ENCODE measurements around the gene OR51E2.
A peak's percentile ranks its signal among the peaks of the same experiment; 100 is the strongest.

Gene OR51E2

DNA sequence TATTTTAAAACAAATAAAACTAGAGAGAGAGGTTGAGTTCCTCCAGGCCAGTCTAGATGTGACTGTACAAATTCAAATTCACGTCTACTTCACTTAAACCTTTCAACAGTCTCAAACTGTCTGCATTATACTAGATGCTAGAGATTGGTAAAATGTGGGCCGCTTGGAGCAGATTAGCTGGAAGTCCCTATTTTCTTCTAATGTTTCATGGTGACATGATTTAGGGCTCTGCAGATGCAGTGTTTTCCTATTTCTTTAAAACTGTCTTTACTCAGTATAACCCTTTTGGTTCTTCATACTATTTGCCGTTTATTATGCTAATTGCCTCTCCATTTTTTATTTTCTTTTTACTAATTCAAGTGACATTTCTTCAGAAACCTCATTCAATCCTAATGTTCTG, 33.5 kb downstream of the OR51E2 start:
- no peak for DNase-seq (ENCODE audit: low spot score)

DNA sequence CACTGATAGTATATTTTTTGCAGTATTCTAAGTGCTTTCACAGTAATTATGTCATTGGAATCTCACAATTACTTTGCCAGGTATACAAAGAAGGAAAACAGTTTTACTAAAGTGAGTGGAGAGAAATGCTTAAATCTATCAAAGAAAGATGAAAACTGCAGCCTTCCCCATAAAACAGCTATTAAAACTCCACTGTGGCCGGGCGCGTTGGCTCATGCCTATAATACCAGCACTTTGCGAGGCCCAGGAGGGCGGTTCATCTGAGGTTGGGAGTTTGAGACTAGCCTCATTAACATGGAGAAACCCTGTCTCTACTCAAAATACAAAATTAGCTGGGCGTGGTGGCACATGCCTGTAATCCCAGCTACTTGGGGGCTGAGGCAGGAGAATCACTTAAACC, 34.8 kb downstream of the OR51E2 start:
- DNase-seq (ENCODE audit: low spot score) = no peak

DNA sequence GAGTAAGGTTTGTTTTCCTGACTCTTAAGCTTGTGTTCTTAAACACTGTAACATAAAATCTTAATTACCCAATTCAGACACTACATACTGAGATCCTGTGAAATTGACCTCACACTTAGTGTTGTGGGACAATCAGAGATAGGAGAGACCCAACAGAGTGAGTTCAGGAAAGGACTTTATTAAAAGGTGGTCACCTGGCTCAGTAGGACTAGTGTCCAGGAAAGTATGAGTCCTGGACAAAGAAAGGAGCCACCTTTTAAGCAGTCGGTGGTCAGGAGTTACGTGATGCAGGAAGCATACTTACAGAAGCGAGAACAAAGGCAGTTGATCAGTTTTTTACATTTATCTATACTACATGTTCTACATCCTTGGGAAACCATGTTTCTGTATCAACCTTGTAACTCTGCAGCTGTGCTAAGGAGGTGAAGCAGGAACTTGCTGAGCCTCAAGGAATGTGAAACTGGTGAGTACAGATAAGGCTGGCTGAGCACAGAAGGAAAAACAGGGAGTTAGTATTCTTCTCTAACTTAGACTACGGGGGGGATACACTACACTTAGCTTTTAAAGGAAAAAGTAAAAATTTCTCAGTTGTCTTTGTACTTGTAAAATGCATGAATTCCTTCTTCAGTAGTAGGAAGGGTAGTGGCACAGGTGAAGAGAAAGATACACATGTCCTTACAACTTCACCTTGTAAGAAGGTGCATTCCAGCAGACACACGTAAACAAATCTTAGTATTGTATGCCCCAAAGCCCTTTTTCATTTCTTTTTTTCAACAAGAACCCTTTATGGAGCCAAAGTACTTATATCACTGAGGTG, 38.8 kb downstream of the OR51E2 start:
- no peak for DNase-seq (ENCODE audit: low spot score)

DNA sequence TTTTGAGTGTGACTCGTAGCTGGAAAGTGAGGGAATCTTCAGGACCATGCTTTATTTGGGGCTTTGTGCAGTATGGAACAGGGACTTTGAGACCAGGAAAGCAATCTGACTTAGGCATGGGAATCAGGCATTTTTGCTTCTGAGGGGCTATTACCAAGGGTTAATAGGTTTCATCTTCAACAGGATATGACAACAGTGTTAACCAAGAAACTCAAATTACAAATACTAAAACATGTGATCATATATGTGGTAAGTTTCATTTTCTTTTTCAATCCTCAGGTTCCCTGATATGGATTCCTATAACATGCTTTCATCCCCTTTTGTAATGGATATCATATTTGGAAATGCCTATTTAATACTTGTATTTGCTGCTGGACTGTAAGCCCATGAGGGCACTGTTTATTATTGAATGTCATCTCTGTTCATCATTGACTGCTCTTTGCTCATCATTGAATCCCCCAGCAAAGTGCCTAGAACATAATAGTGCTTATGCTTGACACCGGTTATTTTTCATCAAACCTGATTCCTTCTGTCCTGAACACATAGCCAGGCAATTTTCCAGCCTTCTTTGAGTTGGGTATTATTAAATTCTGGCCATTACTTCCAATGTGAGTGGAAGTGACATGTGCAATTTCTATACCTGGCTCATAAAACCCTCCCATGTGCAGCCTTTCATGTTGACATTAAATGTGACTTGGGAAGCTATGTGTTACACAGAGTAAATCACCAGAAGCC, 42.9 kb downstream of the OR51E2 start:
- no peak for DNase-seq (ENCODE audit: low spot score)

DNA sequence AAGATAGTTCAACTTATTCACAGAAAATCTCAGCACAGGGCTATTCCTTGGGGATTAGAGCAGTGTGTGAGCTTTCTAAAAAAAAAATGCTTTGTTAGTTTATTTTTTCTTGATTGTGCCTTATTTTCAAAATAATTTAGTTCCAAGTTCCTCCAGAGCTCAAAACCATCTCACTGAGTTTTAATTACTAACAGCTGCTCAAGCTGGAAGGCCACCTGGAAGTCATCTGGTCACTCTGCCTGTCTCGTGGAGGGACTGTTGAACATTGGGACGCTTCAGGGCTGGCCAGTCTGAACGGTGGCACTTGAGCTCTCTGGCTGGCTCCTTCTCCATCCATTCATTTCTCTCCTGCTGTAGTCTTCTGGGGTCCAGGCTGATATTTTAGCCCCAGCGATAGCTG, 49.9 kb downstream of the OR51E2 start:
- no peak for DNase-seq (ENCODE audit: low spot score)

DNA sequence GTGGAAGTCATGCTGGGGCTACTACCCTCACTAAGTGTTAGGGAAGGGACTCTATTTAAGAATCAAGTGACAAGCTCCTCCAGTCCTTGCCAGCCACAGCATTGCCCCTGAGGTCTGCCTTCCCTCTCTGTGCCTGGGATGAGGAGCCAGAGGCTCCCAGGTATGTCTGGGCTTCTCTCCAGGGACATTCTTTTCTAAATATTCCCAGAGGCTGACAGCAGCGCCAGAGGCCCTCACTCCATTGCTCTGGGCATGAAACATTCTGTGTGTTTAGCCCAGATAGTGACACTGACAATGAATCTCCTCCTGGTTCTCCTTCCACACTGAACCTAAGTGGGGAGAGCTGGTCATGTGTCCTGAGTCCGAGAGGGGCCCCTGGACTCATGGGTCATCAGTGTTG, 51.7 kb downstream of the OR51E2 start:
- no peak for DNase-seq (ENCODE audit: low spot score)

DNA sequence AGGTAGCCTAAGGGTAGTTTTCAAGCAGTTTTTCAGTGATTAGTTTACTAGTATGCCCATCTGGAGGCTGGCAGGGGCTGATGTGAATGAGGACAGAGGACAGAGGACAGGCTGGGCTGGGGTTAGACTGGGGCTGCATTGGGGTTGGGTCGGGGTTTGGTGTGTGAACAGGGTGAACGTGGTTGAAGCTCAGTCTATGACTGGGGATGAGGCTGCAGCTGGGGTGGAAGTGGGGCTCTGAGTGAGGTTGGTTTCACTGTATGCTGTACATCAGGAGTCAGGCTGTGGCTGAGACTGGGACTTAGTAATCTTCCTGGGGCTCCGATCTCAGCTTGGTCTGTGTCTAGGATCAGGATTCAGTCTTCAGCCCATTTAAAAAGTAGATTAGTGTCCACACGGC, 53.4 kb downstream of the OR51E2 start:
- DNase-seq (ENCODE audit: low spot score) = no peak

DNA sequence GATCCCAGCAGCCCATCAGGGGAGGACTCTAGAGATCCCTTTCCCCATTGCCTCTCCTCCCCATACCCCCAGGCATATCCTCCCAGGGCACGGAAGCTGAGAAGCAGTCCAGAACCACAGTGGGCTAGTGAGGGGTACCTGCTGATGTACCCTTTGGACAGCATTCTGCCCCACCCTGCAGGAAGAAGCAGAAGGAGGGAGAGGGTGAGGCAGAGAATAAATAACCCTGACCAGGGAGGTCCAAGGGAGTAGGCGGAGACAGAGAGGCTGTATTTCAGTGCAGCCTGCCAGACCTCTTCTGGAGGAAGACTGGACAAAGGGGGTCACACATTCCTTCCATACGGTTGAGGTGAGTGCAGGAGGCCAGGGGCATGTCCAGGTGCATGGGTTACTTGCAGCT, 54.0 kb downstream of the OR51E2 start, which contains the start of gene OR51E1:
TSS of gene OR51E1 (plus strand) at position 301 of the 400 bp plus-strand sequence. CDS start 8,545 bp downstream, outside the sequence.
- DNase-seq (ENCODE audit: low spot score) = no peak

DNA sequence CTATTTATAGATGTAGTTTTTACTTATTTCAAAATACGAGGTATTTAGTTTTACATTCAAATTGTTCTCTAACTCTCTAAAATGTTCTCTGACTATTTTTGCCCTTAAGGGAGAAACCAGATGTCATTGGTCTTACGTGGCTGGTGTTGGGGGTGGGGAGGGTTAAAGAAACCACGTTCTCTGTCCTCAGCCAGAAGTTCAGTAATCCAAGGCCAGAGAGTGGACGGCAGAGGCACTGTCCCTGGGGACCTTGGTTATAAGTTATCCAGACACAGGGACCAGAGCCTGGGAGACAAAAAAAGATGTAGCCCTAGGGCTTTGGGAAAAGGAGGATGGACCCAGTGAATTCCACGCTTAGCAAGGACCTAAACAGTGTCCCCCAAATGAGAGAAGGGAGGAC, 54.6 kb downstream of the OR51E2 start:
- no peak for DNase-seq (ENCODE audit: low spot score)

DNA sequence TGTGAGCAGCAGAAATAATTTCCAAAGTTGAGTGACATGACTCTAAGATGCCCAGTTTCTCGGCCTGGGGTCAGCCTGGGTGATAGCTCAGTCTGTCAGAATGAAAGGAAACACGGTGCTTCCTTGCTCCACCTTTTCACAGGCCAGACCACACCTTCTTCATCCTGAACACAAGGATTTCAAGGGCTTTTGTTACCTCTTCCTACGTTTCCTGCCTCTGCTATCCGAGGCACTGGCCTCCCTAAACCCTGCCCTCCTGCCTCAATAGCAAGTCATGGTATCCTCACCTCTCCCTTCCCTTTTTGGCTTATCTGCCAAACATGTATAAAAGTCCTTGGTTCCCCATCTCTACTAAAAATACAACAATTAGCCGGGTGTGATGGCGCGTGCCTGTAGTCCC, 55.6 kb downstream of the OR51E2 start:
- DNase-seq (ENCODE audit: low spot score) = no peak

DNA sequence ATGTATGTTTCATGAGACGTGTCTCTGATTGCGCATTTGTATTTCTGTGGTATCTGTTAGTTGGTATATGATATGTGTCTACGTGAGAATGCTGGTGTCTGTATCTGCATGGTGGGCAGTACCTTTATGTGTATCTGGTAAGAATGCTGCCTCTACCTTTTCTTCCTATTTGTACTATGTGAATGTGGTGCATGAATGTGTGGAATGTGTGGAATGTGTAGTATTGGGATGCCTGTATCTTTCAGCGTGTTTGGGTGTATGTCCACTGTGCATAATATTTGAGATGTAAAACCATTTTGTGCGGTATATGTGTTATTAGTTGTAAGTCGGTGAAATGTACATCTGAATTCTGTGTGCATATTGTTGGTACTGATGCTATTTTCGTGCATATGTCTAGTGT, 56.2 kb downstream of the OR51E2 start:
- DNase-seq (ENCODE audit: low spot score) = no peak

DNA sequence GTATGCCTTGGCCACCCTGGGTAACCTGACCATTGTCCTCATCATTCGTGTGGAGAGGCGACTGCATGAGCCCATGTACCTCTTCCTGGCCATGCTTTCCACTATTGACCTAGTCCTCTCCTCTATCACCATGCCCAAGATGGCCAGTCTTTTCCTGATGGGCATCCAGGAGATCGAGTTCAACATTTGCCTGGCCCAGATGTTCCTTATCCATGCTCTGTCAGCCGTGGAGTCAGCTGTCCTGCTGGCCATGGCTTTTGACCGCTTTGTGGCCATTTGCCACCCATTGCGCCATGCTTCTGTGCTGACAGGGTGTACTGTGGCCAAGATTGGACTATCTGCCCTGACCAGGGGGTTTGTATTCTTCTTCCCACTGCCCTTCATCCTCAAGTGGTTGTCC, 57.7 kb downstream of the OR51E2 start:
- DNase-seq (ENCODE audit: low spot score) = no peak

DNA sequence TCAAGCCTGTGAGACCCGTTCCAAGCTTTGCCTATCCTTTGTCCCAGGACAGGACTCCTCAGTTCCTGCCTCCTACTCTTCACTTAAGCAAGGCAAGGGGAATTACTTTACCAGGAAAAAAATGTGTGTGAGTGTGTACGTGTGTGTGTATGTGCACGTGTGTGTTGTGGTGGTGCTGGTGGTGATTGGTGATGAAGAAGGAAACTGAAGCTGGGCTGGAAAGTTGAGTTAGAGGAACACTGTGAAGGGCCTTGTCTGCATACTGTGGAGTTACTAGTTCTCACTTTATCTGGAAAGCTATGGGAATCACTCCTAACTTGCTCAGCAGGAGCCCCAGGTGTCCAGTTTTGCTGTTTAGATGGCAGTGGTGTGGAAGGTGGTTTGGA, 60.0 kb downstream of the OR51E2 start:
- DNase-seq (ENCODE audit: low spot score) = no peak

DNA sequence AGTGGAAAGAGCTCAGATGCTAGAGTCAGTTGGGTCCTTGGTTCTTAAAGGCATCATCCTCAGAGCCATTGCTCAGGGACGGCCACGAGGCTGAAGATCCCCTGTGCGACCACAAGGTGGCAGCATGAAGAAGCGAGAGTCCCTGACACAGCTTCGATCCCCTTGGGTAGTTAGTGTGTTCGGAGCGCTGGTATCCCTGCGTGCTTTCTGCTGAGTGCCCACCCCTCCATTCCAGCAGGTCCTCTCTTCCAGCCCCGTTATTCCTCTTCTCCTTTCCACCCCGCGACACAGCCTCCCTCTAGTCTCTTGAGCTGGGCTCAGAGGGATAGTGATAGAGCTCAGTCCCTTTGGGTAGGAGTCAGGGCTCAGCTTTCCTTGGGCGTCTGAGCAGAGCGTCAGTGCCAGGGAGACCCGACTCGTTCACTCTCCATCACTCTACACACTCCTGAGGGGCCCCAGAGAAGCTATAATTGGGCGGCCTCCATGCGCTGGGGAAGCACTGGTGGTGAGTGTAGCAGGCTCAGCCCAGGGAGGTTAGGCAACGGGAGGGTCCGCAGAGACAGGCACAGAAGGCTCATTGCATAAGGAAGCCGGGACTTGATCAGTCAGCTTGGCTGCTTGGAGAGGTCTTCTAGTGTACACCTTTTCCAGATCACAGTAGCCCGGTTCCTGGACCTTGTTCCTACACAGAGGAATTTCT, 60.5 kb downstream of the OR51E2 start, which contains the start of gene OR51D1:
TSS of gene OR51D1 (plus strand) at position 516 of the 700 bp plus-strand sequence. CDS start 2,314 bp downstream, outside the sequence.
- peak; percentile 88 for DNase-seq (ENCODE audit: low spot score)

DNA sequence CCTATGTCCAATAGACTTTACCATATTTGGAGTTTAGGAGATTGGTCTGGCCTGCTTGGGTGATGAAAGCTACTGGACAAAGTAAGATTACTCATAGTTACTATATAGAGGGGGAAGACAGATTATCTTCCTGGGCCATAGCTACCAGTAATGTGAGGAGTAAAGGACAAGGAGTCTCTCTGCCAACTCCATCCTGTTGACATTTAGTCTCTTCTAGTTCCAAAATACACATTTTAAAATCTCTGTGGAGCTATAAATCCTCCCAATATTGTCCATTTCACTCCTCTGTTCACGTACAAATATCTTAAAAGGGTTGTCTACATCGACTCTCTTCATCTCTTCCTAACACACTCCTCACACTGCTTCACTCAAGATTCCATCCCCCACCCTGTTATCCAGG, 61.5 kb downstream of the OR51E2 start:
- no peak for DNase-seq (ENCODE audit: low spot score)
